NCI-H1694 treated with DMSO at 0.1 percent for 48 hours (cell line): ENCODE results near the gene MPHOSPH6.
"Not testable (repeated sequence)": the region's sequence is repeated elsewhere in the genome, so short reads cannot be mapped to it uniquely, and the experiment has no call there.

ENCODE experiments used
- DNase-seq: peaks from one replicate; lab custom pipeline; 2025; lab: John Stamatoyannopoulos, UW

MPHOSPH6 gene

GRCh38 chr16:82169861-82170845, at the start of gene MPHOSPH6:
Gene MPHOSPH6 (minus strand): TSS chr16:82170224. CDS start chr16:82170175, 49 bp downstream.
- DNase-seq, result peak; percentile 46

GRCh38 chr16:82219298-82219697, 49.3 kb upstream of the MPHOSPH6 start:
- no peak for DNase-seq

- not testable (repeated sequence) for DNase-seq
These were observed 39.3 kb upstream of the MPHOSPH6 start for GRCh38 chr16:82209314-82209713.

GRCh38 chr16:82203198-82203597, 33.2 kb upstream of the MPHOSPH6 start:
- DNase-seq, result no peak

- DNase-seq, result no peak
These were observed 31.9 kb upstream of the MPHOSPH6 start for GRCh38 chr16:82201926-82202325.

- DNase-seq, result no peak
These were observed 31.3 kb upstream of the MPHOSPH6 start for GRCh38 chr16:82201351-82201750.

- no peak for DNase-seq
These were observed 29.2 kb upstream of the MPHOSPH6 start for GRCh38 chr16:82199209-82199608.

- DNase-seq, result no peak
These were observed 27.7 kb upstream of the MPHOSPH6 start for GRCh38 chr16:82197540-82198240.

GRCh38 chr16:82195917-82196494, 26.0 kb upstream of the MPHOSPH6 start:
- DNase-seq, result no peak

- DNase-seq, result no peak
These were observed 24.1 kb upstream of the MPHOSPH6 start for GRCh38 chr16:82194086-82194485.

GRCh38 chr16:82192665-82193064, 22.6 kb upstream of the MPHOSPH6 start:
- DNase-seq, result no peak

- DNase-seq, result no peak
These were observed 20.4 kb upstream of the MPHOSPH6 start for GRCh38 chr16:82190386-82190785.

- no peak for DNase-seq
These were observed 17.8 kb upstream of the MPHOSPH6 start for GRCh38 chr16:82187829-82188228.

- no peak for DNase-seq
These were observed 15.0 kb upstream of the MPHOSPH6 start for GRCh38 chr16:82185012-82185411.

GRCh38 chr16:82184213-82184612, 14.2 kb upstream of the MPHOSPH6 start:
- no peak for DNase-seq

- DNase-seq, result no peak
These were observed 13.0 kb upstream of the MPHOSPH6 start for GRCh38 chr16:82183004-82183397.

- no peak for DNase-seq
These were observed 12.4 kb upstream of the MPHOSPH6 start for GRCh38 chr16:82182266-82183003.

- DNase-seq, result peak; percentile 27
These were observed 11.6 kb upstream of the MPHOSPH6 start for GRCh38 chr16:82181461-82182185.

GRCh38 chr16:82178352-82178751, 8.3 kb upstream of the MPHOSPH6 start:
- DNase-seq, result no peak

GRCh38 chr16:82177555-82177954, 7.5 kb upstream of the MPHOSPH6 start:
- DNase-seq, result no peak

- DNase-seq, result no peak
These were observed 6.2 kb upstream of the MPHOSPH6 start for GRCh38 chr16:82176204-82176603.
